ENCODE data around the gene HCAR3.
"Not testable (repeated sequence)": the region's sequence is repeated elsewhere in the genome, so short reads cannot be mapped to it uniquely, and the experiment has no call there.

Gene HCAR3

GRCh38 chr12:122725452-122726079 lies 9.0 kb upstream of the HCAR3 start:
- no peak overlapping the region for H3K4me3 ChIP-seq (ENCODE audit: low read depth, low read length)
- no peaks in the 10 kb centered on the region for H3K9me3 ChIP-seq (ENCODE audit: severe bottlenecking)
- no peak for TF ChIP-seq CTCF (IDR thresholded peaks at IDR 0.05; ENCODE audit: low read depth, low read length)
- H3K36me3 ChIP-seq, result no peaks in the 10 kb centered on the region
- DNase-seq, result no peak
- no peak overlapping the region for H3K27ac ChIP-seq
- no peaks in the 10 kb centered on the region for H3K27me3 ChIP-seq (ENCODE audit: insufficient read depth, low read depth, severe bottlenecking)

- H3K36me3 ChIP-seq, result no peaks in the 10 kb centered on the region
- no peak for DNase-seq
- no peak overlapping the region for H3K27ac ChIP-seq
- H3K27me3 ChIP-seq (ENCODE audit: insufficient read depth, low read depth, severe bottlenecking), result no peaks in the 10 kb centered on the region
- TF ChIP-seq CTCF (IDR thresholded peaks at IDR 0.05; ENCODE audit: low read depth, low read length), result no peak
- H3K4me3 ChIP-seq (ENCODE audit: low read depth, low read length), result no peak overlapping the region
- no peaks in the 10 kb centered on the region for H3K9me3 ChIP-seq (ENCODE audit: severe bottlenecking)
These were observed 8.1 kb upstream of the HCAR3 start for GRCh38 chr12:122724641-122725243.

DNA sequence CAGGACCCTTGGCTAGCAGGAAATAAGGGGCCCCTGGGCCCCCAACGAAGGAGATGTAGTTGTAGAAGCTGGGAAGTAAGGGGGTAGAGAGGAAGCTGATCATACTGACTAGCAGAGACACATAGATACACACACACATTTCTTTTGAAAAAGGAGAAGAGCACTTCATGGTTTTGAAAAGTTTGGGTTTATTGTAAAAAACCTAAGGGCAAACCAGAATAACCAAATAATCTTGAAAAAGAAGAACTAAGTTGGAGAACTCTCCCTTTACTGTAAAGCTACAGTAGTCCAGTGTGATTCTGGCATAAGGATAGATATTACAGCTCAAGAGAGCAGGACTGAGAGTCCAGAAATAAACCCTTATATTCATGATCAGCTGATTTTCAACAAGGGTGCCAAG lies 5.8 kb upstream of the HCAR3 start:
- TF ChIP-seq CTCF (IDR thresholded peaks at IDR 0.05; ENCODE audit: low read depth, low read length), result no peak

GRCh38 chr12:122721057-122721545 lies 4.5 kb upstream of the HCAR3 start:
- no peak overlapping the region for H3K27ac ChIP-seq
- no peaks in the 10 kb centered on the region for H3K36me3 ChIP-seq
- DNase-seq, result no peak
- no peaks in the 10 kb centered on the region for H3K27me3 ChIP-seq (ENCODE audit: insufficient read depth, low read depth, severe bottlenecking)
- no peak overlapping the region for H3K4me3 ChIP-seq (ENCODE audit: low read depth, low read length)
- H3K9me3 ChIP-seq (ENCODE audit: severe bottlenecking), result no peaks in the 10 kb centered on the region
- TF ChIP-seq CTCF (IDR thresholded peaks at IDR 0.05; ENCODE audit: low read depth, low read length), result no peak

More for the DNA sequence above, 5.8 kb upstream of the HCAR3 start:
- H3K36me3 ChIP-seq, result no peaks in the 10 kb centered on the region
- no peaks in the 10 kb centered on the region for H3K9me3 ChIP-seq (ENCODE audit: severe bottlenecking)
- H3K4me3 ChIP-seq (ENCODE audit: low read depth, low read length), result no peak overlapping the region
- DNase-seq, result no peak
- H3K27me3 ChIP-seq (ENCODE audit: insufficient read depth, low read depth, severe bottlenecking), result no peaks in the 10 kb centered on the region
- H3K27ac ChIP-seq, result no peak overlapping the region

DNA sequence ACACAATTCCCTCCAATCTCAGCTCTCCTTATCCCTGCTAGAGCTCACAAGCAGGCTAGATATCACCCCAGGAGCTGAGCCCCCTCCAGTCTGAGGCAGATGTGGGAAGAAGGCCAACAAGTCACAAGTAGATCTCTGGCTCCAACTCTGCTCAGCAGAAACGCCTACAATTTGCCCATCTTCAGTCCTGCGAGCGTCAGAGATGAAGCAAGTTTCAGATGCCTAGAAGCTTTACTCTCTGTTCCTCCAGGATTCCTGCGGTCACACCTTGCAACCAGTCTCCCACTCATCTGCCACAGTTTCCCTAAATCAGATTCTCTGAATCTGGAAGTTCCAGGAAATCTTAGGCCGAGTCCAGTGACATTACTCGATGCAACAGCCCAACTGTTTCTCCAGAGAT lies 1.4 kb downstream of the HCAR3 start:
- DNase-seq; H3K27me3 ChIP-seq (ENCODE audit: insufficient read depth, low read depth, severe bottlenecking); H3K36me3 ChIP-seq; H3K27ac ChIP-seq; H3K4me3 ChIP-seq (ENCODE audit: low read depth, low read length); H3K9me3 ChIP-seq (ENCODE audit: severe bottlenecking): not testable (repeated sequence)

DNA sequence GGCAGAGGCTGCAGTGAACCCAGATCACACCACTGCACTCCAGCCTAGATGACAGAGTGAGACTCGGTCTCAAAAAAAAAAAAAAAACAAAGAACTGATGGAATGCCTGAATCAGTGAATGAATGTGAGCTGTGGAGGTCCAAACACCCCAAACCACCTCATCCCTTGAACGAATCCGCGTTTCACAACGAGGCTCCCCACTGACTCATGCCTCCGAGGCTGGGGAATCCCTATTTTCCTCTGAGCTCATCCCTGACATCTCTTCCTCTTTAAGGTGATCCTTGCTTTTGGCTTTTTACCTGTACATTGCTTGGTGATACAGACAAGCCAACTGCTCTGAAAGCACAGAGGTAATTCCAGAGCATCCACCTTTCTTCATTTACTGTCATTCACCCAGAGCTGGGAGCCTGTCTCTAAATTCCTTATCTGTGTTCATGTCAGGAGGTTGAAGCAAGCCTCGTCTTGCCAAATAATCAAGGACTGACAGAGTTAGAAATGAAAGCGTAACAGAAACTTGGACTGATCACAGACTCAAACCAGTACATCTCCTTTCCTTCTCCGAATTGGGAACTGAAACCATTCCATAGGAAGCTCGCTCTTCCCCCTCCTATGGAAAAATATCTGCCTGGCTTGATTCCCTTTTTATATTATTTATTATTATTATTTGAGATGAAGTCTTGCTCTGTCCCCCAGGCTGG lies 3.0 kb downstream of the HCAR3 start:
- DNase-seq; H3K27ac ChIP-seq; H3K9me3 ChIP-seq (ENCODE audit: severe bottlenecking); H3K27me3 ChIP-seq (ENCODE audit: insufficient read depth, low read depth, severe bottlenecking); H3K4me3 ChIP-seq (ENCODE audit: low read depth, low read length); H3K36me3 ChIP-seq: not testable (repeated sequence)

DNA sequence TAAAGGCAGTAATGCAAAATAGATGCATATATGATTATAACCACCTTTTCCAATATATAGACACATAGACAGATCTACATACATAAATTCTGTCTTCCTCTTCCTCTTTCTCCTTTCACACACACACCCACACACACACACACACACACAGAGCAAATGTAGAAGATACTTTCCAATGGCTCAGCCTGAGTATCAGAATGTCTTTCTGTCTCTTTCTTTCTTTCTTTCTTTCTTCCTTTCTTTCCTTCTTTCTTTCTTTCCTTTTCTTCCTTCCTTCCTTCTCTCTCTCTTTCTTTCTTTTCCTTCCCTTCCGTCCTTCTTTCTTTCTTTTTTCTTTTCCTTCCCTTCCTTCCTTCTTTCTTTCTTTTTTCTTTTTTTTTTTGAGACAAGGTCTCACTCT lies 5.3 kb downstream of the HCAR3 start:
- not testable (repeated sequence) for H3K27ac ChIP-seq; H3K27me3 ChIP-seq (ENCODE audit: insufficient read depth, low read depth, severe bottlenecking); DNase-seq

DNA sequence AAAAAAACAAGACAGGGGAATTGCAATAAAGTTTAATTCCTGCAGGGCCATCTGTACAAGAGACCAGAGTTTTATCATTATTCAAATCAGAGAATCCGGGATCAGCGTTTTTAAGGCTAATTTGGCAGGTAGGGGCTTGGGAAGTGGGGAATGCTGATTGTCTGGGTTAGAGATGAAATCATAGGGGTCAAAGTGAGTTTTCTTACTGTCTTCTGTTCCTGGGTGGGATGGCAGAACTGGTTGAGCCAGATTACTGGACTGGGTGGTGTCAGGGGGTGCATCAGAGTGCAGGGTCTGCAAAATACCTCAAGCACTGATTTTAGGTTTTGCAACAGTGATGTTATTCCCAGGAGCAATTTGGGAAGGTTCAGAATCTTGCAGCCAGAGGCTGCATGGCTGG lies 6.3 kb downstream of the HCAR3 start:
- not testable (repeated sequence) for H3K4me3 ChIP-seq (ENCODE audit: low read depth, low read length); H3K27ac ChIP-seq; DNase-seq; H3K9me3 ChIP-seq (ENCODE audit: severe bottlenecking); H3K27me3 ChIP-seq (ENCODE audit: insufficient read depth, low read depth, severe bottlenecking); H3K36me3 ChIP-seq

More for the DNA sequence above, 5.3 kb downstream of the HCAR3 start:
- H3K36me3 ChIP-seq; H3K9me3 ChIP-seq (ENCODE audit: severe bottlenecking); H3K4me3 ChIP-seq (ENCODE audit: low read depth, low read length): not testable (repeated sequence)

GRCh38 chr12:122709287-122709686 lies 7.3 kb downstream of the HCAR3 start:
- H3K36me3 ChIP-seq; H3K9me3 ChIP-seq (ENCODE audit: severe bottlenecking); H3K27ac ChIP-seq; H3K27me3 ChIP-seq (ENCODE audit: insufficient read depth, low read depth, severe bottlenecking); DNase-seq; H3K4me3 ChIP-seq (ENCODE audit: low read depth, low read length): not testable (repeated sequence)

- H3K27ac ChIP-seq; H3K9me3 ChIP-seq (ENCODE audit: severe bottlenecking); DNase-seq; H3K27me3 ChIP-seq (ENCODE audit: insufficient read depth, low read depth, severe bottlenecking); H3K36me3 ChIP-seq; H3K4me3 ChIP-seq (ENCODE audit: low read depth, low read length): not testable (repeated sequence)
These were observed 12.8 kb downstream of the HCAR3 start for GRCh38 chr12:122703841-122704240.

All from WERI-Rb-1 (cell line).